ENCODE measurements around the gene ACBD4.

DNA sequence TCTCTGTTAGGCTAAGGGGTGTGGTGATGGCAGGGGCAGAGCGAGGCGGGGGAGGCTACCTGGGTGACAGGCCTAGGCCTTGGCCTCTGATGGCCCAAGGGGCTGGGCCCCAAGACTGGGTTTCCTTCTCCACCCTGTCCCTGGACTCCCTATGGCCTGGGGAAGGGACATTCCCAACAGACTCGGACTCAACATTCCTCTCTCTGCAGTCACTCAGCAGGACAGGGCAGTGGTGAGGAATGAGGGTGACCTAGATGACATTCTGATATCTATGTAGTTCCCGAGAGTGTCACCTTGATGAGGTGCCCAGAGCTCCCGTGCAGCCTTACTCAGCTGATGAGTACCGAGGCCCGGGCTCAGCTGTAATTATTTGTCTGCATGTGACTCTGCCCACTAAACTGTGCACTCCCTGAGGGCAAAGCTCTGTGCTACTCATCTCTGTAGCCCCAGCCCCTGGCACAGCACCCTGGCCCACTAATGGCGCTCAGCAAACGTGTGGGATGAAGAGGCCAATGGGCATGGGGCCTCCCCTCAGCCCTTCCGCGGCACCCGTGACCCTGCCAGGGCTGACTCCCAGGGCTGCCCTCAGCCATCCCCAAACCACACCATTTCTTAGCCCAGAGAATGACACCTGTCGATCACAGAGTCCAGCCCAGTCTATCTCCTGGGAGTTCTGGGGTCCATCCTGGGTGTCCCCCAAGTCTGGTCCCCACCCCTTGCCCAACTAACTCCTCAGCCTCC is 5.4 kb upstream of the ACBD4 start:
- TF ChIP-seq POLR2A (IDR thresholded peaks at IDR 0.05; ENCODE audit: low read length) (no peak), GATA1 (IDR thresholded peaks at IDR 0.05; ENCODE audit: low read depth, low read length) (no peak)

Measured in erythroblast (primary cell).